Ureter (tissue), 1 donor: ENCODE measurements around the gene BLMH. TPM values are rescaled to one million over a fixed set of nuclear protein-coding genes. Genes with fewer than 3 reads are reported as not detected.

ENCODE experiments used
- DNase-seq: peaks from one replicate; pipeline ENCODE4 v3.0.0-alpha.2; 2020; ENCODE audit warnings: low spot score
- total RNA-seq: library from RNA; stranded (reverse); gene quantifications from one replicate; pipeline ENCODE4 v1.2.4, GENCODE V29; 2023
- donor health status: DM: yes; HTN: yes; CAD: no.

BLMH gene
- total RNA-seq, 1 donor from 2014 or later, result 30.7 TPM

DNA sequence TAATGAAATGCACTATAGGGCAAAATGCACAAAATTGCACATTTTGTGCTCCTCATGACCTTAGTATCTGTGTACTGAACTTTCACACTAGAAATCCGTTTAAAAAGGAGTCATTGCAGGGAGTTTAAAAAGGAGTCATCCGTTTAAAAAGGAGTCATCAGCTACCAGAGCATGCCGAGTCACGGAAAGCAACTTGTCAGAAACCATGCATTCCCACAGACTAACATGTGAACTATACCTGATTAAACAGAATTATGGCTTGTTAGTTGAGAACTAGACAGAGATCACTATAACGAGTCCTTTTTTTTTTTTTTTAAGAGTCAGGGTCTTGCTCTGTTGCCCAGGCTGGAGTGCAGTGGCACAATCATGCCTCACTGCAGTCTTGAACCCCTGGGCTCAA, 92.1 kb downstream of the BLMH start:
- DNase-seq, result no peak

Other genes starting within 250 kb of the BLMH start
- gene NSRP1, start 175.1 kb downstream of the BLMH start, total RNA-seq, result 46.8 TPM
- 1.3 TPM for gene SLC6A4, start 56.2 kb downstream of the BLMH start, total RNA-seq
- gene TMIGD1, start 42.1 kb upstream of the BLMH start, total RNA-seq, result not detected
- gene CPD, start 87.0 kb upstream of the BLMH start, total RNA-seq, result 61.0 TPM
- 61.0 TPM for gene GOSR1, start 185.5 kb upstream of the BLMH start, total RNA-seq